Kidney epithelial cell (primary cell): ENCODE results near the gene TMEM44. TPM values are rescaled to one million over a fixed set of nuclear protein-coding genes. Genes with fewer than 3 reads are reported as not detected.

Experiments used
- DNase-seq: peaks from one replicate; pipeline ENCODE4 v3.0.0-alpha.2; 2010; ENCODE audit warnings: low read depth
- H3K27me3 ChIP-seq: 2 replicates; pipeline ENCODE4 v1.6.0; 2011; ENCODE audit warnings: low read length; ENCODE audit not compliant: control insufficient read depth, insufficient read depth
- H3K36me3 ChIP-seq: 2 replicates; pipeline ENCODE4 v1.5.1; 2011; ENCODE audit warnings: low read length; ENCODE audit not compliant: control insufficient read depth, insufficient read depth
- H3K4me3 ChIP-seq: 2 replicates; pipeline ENCODE4 v1.5.1; 2011; ENCODE audit warnings: low read depth, mild to moderate bottlenecking, control low read depth, low read length
- CTCF ChIP-seq: IDR thresholded peaks from 2 replicates; pipeline ENCODE4 v1.5.1; 2011; ENCODE audit warnings: mild to moderate bottlenecking, moderate library complexity, low read length, control low read depth, inconsistent platforms; ENCODE audit not compliant: insufficient read depth, poor library complexity, severe bottlenecking
- total RNA-seq: library from RNA; depleted of rRNA; stranded (reverse); fragments of >200 nt; gene quantifications from 2 replicates; pipeline ENCODE4 v1.2.3, GENCODE V29; 2015

Gene TMEM44
- total RNA-seq, 1 donor from 2014 or later, result 16.2 TPM

GRCh38 chr3:194577986-194578905 is 55.0 kb downstream of the TMEM44 start:
- no peak for TF ChIP-seq CTCF
- no peaks in the 10 kb centered on the region for H3K27me3 ChIP-seq
- no peak overlapping the region for H3K4me3 ChIP-seq
- DNase-seq, result peak; percentile 89
- H3K36me3 ChIP-seq, result no peaks in the 10 kb centered on the region

GRCh38 chr3:194575484-194576210 is 57.6 kb downstream of the TMEM44 start:
- peak; percentile 4 for TF ChIP-seq CTCF
- no peaks in the 10 kb centered on the region for H3K36me3 ChIP-seq
- no peaks in the 10 kb centered on the region for H3K27me3 ChIP-seq
- no peak for DNase-seq
- H3K4me3 ChIP-seq, result no peak overlapping the region

- peak; percentile 16 for TF ChIP-seq CTCF
- no peak overlapping the region for H3K4me3 ChIP-seq
- H3K36me3 ChIP-seq, result no peaks in the 10 kb centered on the region
- no peaks in the 10 kb centered on the region for H3K27me3 ChIP-seq
- no peak for DNase-seq
These were observed 58.4 kb downstream of the TMEM44 start for GRCh38 chr3:194574639-194575483.

- no peaks in the 10 kb centered on the region for H3K36me3 ChIP-seq
- no peaks in the 10 kb centered on the region for H3K27me3 ChIP-seq
- no peak overlapping the region for H3K4me3 ChIP-seq
- TF ChIP-seq CTCF, result peak; percentile 53
- DNase-seq, result no peak
These were observed 59.4 kb downstream of the TMEM44 start for GRCh38 chr3:194573680-194574437.

- Histone ChIP-seq H3K27me3 (no peaks in the 10 kb centered on the region), H3K4me3 (no peak overlapping the region), H3K36me3 (no peaks in the 10 kb centered on the region)
- no peak for TF ChIP-seq CTCF
- no peak for DNase-seq
These were observed 60.2 kb downstream of the TMEM44 start for GRCh38 chr3:194572944-194573491.
